Spleen (tissue), 7 donors: ENCODE results near the gene LYRM4.

Experiments
- CTCF ChIP-seq, 11 experiments: fragments of 200-600 bp in 7 of 11; fragments of 450-650 bp in 4 of 11; sonication (generic) in 4 of 11; IDR thresholded peaks in 8 of 11; conservative IDR thresholded peaks in 3 of 11; 1 replicate in 7 of 11; 2 replicates in 4 of 11; pipeline versions ENCODE4 v1.4.0 to v1.8.0; 2016 to 2021; ENCODE audit warnings: antibody characterized with exemption in 11 of 11, inconsistent platforms in 4 of 11, mild to moderate bottlenecking in 1 of 11
- POLR2A ChIP-seq, 3 donors: fragments of 450-650 bp; IDR thresholded peaks; one replicate each; pipeline ENCODE4 v1.5.1; 2017; ENCODE audit warnings: antibody characterized with exemption in 3 of 3, mild to moderate bottlenecking in 1 of 3
- donor health status: DM: no; HTN: no; CAD: no; lungs with moderate emphysema.
- donor health status: DM: no; HTN: no; CAD: no.
- donor health status: DM: no; HTN: no; CAD: no.

DNA sequence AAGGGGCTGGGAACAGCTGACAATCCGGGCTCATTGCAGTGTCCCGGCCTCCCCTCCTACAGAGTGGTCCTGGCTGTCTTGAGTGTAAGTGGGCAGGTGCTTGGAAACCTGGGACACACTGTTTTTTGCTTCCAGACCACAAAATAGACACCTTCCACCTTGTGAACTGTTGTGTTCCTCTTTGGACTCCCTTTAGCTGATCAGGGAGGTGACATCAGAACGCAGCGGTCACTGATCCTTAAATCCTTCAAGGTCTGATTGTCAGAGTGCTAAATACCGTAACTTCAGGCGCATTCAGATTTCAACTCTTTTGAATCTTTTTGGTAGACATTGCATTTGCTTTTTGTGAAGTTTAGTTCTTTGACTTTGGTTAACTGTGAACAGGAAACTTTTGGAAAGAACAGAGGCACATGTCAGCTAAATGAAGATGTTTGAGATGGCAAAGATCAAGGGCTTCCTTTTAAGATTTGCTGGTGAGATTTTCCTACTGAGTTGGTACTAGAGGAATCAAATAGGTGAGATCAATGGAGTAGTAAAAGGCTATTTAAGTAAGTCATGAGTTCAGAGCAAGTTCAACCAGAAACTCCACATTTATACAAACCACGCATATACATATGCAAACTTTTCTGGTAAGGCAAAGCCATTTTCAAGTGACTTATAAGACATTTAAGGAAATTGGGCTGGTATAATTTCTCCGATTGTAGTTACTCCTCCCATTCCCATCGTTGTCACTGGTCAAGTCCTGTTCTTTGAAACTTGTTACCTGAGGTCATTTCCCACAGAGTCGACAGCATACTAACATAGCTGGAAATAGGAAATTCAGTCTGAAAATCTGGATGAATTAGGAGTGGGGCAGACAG is 169.3 kb downstream of the LYRM4 start:
- TF ChIP-seq CTCF (IDR thresholded peaks at IDR 0.05 in 8 of 11, conservative IDR thresholded peaks at IDR 0.05 in 3 of 11), result no peak
- TF ChIP-seq POLR2A (IDR thresholded peaks at IDR 0.05), result no peak
